ENCODE data around the gene MACROD1. TPM values are rescaled to one million over a fixed set of nuclear protein-coding genes. Genes with fewer than 3 reads are reported as not detected.

The MACROD1 gene
- total RNA-seq, 3 donors from 2014 or later (not counting 1 experiment from before 2014, with no cell fraction given): 0.73 to 3.3 (median 1.8) TPM

GRCh38 chr11:64128255-64129006, 37.5 kb downstream of the MACROD1 start:
- peaks cover 0 to 3% of the 10 kb centered on the region in 2 donors for H3K27me3 Mint-ChIP-seq (ENCODE audit: low read depth in 2 of 2)
- H3K27ac Mint-ChIP-seq: no peak overlapping the region
- intact Hi-C loops (cut with micrococcal nuclease): no loop called here
- ATAC-seq (no peak), DNase-seq (no peak)
- Histone ChIP-seq H3K4me1 (ENCODE audit: control insufficient read depth, insufficient read depth, low read length) (no peaks in the 10 kb centered on the region), H3K36me3 (ENCODE audit: control insufficient read depth, insufficient read depth, low read length) (no peaks in the 10 kb centered on the region), H3K9me3 (ENCODE audit: control insufficient read depth, insufficient read depth, low read length) (no peaks in the 10 kb centered on the region), H3K27ac (ENCODE audit: low read length) (no peak overlapping the region), H3K27me3 (ENCODE audit: control insufficient read depth, insufficient read depth, low read length) (no peaks in the 10 kb centered on the region), H3K4me3 (ENCODE audit: low read length) (no peak overlapping the region)
- no peak overlapping the region for H3K4me3 Mint-ChIP-seq
- H3K36me3 Mint-ChIP-seq: no peaks in the 10 kb centered on the region
- no peaks in the 10 kb centered on the region for H3K9me3 Mint-ChIP-seq
- 87% methylated on average over 15 of the region's 15 CpGs for WGBS (ENCODE audit: insufficient coverage)
- TF ChIP-seq CTCF (IDR thresholded peaks at IDR 0.05): no peak
- H3K4me1 Mint-ChIP-seq: no peaks in the 10 kb centered on the region

GRCh38 chr11:64127267-64128072, 38.4 kb downstream of the MACROD1 start:
- Histone ChIP-seq H3K9me3 (ENCODE audit: control insufficient read depth, insufficient read depth, low read length) (no peaks in the 10 kb centered on the region), H3K4me1 (ENCODE audit: control insufficient read depth, insufficient read depth, low read length) (no peaks in the 10 kb centered on the region), H3K4me3 (ENCODE audit: low read length) (no peak overlapping the region), H3K27me3 (ENCODE audit: control insufficient read depth, insufficient read depth, low read length) (no peaks in the 10 kb centered on the region), H3K36me3 (ENCODE audit: control insufficient read depth, insufficient read depth, low read length) (no peaks in the 10 kb centered on the region), H3K27ac (ENCODE audit: low read length) (no peak overlapping the region)
- peaks cover 0 to 3% of the 10 kb centered on the region in 2 donors for H3K27me3 Mint-ChIP-seq (ENCODE audit: low read depth in 2 of 2)
- TF ChIP-seq CTCF (IDR thresholded peaks at IDR 0.05): no peak
- WGBS (ENCODE audit: insufficient coverage): 92% methylated on average over 22 of the region's 24 CpGs
- intact Hi-C loops (cut with micrococcal nuclease): no loop called here
- no peaks in the 10 kb centered on the region for H3K36me3 Mint-ChIP-seq
- H3K4me1 Mint-ChIP-seq: no peaks in the 10 kb centered on the region
- no peaks in the 10 kb centered on the region for H3K9me3 Mint-ChIP-seq
- no peak for ATAC-seq
- H3K4me3 Mint-ChIP-seq: no peak overlapping the region
- H3K27ac Mint-ChIP-seq: no peak overlapping the region
- DNase-seq: no peak

GRCh38 chr11:64126796-64127195, 39.1 kb downstream of the MACROD1 start:
- H3K4me1 Mint-ChIP-seq: no peaks in the 10 kb centered on the region
- no peak for ATAC-seq
- TF ChIP-seq CTCF (IDR thresholded peaks at IDR 0.05): no peak
- no peaks in the 10 kb centered on the region for H3K9me3 Mint-ChIP-seq
- H3K36me3 Mint-ChIP-seq: no peaks in the 10 kb centered on the region
- no peak overlapping the region for H3K4me3 Mint-ChIP-seq
- H3K27me3 ChIP-seq (ENCODE audit: control insufficient read depth, insufficient read depth, low read length): no peaks in the 10 kb centered on the region
- no peak overlapping the region for H3K27ac Mint-ChIP-seq
- 90% methylated on average over 17 of the region's 17 CpGs for WGBS (ENCODE audit: insufficient coverage)
- no peaks in the 10 kb centered on the region for H3K36me3 ChIP-seq (ENCODE audit: control insufficient read depth, insufficient read depth, low read length)
- H3K27me3 Mint-ChIP-seq (ENCODE audit: low read depth in 2 of 2): peaks cover 0 to 3% of the 10 kb centered on the region in 2 donors
- no peak overlapping the region for H3K27ac ChIP-seq (ENCODE audit: low read length)
- intact Hi-C loops (cut with micrococcal nuclease): no loop called here
- no peaks in the 10 kb centered on the region for H3K4me1 ChIP-seq (ENCODE audit: control insufficient read depth, insufficient read depth, low read length)
- no peaks in the 10 kb centered on the region for H3K9me3 ChIP-seq (ENCODE audit: control insufficient read depth, insufficient read depth, low read length)
- H3K4me3 ChIP-seq (ENCODE audit: low read length): no peak overlapping the region
- DNase-seq: no peak
